Bronchial epithelial cell (primary cell): ENCODE results near the gene TMEM51. TPM values are rescaled to one million over a fixed set of nuclear protein-coding genes. Genes with fewer than 3 reads are reported as not detected.

Source experiments
- DNase-seq: peaks from one replicate; pipeline ENCODE4 v3.0.0-alpha.2; 2010; ENCODE audit warnings: low read depth
- FAIRE-seq: peaks from 2 replicates; lab custom pipeline; 2011; peaks lifted over from hg19 to GRCh38; lab: Jason Lieb, UNC
- H3K27me3 ChIP-seq: 2 replicates; pipeline ENCODE4 v1.5.1; 2011; ENCODE audit warnings: low read length; ENCODE audit not compliant: control insufficient read depth, insufficient read depth
- H3K36me3 ChIP-seq: 2 replicates; pipeline ENCODE4 v1.5.1; 2011; ENCODE audit warnings: low read length; ENCODE audit not compliant: control insufficient read depth, insufficient read depth
- H3K4me3 ChIP-seq: 2 replicates; pipeline ENCODE4 v1.5.1; 2011; ENCODE audit warnings: mild to moderate bottlenecking, low read depth, low read length, control low read depth
- total RNA-seq: library from RNA; depleted of rRNA; stranded (reverse); fragments of >200 nt; gene quantifications from 2 replicates; pipeline ENCODE4 v1.2.1, GENCODE V29; 2014
- TF ChIP-seq, protein P1 (sequence below): IDR thresholded peaks from 2 replicates; pipeline ENCODE4 v1.5.1; 2011; ENCODE audit warnings: mild to moderate bottlenecking, moderate library complexity, low read length, control low read depth, inconsistent platforms; ENCODE audit not compliant: insufficient read depth, severe bottlenecking

The TMEM51 gene
- total RNA-seq, 1 donor from 2014 or later: 5.3 TPM

DNA sequence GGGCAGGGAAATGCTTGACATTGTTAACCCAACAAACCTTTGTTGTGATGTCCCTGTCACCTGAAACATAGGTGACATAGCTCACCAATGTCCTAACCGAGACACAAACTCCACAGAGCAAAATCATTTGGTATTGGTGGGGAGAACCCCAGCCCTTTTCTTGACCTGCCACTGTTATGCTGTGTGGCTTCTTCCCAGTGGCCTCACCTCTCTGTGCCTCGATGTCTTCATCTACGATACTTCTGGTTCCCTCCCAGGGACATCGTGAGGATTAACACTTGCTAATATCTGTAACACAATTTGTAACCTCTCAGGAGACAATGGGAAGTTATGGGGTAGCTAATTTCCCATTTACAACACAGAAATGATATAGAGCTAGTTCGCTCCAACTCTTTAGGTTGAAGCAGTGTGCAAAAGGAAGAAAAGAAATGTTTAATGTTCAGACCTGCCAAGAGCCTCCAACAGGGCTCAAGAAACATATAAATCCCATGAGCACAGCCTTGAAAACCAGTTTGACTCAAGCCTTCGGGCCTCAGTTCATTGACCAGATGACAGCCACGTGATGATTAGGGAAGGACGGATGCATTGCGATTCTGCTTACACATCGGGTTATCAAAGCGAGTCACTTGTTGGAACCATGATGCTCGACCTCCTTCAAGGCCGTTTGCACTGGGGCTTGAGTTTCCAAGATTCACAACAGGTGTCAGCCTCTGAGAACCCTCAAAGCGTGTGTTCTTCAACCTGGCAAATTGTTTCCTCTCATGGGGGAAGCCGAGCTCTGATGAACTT, 37.8 kb upstream of the TMEM51 start:
- Histone ChIP-seq H3K4me3 (no peak overlapping the region), H3K27me3 (no peaks in the 10 kb centered on the region), H3K36me3 (no peaks in the 10 kb centered on the region)
- DNase-seq (no peak), FAIRE-seq (peak; percentile 18)
- TF ChIP-seq, protein P1, sequence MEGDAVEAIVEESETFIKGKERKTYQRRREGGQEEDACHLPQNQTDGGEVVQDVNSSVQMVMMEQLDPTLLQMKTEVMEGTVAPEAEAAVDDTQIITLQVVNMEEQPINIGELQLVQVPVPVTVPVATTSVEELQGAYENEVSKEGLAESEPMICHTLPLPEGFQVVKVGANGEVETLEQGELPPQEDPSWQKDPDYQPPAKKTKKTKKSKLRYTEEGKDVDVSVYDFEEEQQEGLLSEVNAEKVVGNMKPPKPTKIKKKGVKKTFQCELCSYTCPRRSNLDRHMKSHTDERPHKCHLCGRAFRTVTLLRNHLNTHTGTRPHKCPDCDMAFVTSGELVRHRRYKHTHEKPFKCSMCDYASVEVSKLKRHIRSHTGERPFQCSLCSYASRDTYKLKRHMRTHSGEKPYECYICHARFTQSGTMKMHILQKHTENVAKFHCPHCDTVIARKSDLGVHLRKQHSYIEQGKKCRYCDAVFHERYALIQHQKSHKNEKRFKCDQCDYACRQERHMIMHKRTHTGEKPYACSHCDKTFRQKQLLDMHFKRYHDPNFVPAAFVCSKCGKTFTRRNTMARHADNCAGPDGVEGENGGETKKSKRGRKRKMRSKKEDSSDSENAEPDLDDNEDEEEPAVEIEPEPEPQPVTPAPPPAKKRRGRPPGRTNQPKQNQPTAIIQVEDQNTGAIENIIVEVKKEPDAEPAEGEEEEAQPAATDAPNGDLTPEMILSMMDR: no peak

DNA sequence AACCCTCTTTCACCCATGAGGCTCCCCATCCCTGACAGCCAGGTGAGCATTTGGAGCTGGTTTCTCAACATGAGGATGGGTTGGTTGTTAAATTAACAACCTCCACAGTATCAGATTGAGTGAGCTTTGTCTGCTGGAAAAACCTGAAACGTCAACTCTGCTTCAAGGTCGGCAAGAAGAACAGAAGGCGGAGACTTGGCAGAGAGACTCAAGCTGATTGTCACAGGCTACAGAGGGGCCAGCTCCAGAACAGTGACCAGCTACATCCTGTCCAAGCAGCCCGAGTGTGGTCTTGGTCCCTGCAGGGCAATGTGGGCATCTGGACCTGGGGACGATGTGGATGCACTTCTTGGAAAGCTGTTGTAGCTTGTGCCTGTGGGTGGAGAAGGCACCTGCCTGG, 36.6 kb upstream of the TMEM51 start:
- Histone ChIP-seq H3K4me3 (no peak overlapping the region), H3K36me3 (no peaks in the 10 kb centered on the region), H3K27me3 (no peaks in the 10 kb centered on the region)
- FAIRE-seq (no peak), DNase-seq (no peak)
- TF ChIP-seq, protein P1: no peak

DNA sequence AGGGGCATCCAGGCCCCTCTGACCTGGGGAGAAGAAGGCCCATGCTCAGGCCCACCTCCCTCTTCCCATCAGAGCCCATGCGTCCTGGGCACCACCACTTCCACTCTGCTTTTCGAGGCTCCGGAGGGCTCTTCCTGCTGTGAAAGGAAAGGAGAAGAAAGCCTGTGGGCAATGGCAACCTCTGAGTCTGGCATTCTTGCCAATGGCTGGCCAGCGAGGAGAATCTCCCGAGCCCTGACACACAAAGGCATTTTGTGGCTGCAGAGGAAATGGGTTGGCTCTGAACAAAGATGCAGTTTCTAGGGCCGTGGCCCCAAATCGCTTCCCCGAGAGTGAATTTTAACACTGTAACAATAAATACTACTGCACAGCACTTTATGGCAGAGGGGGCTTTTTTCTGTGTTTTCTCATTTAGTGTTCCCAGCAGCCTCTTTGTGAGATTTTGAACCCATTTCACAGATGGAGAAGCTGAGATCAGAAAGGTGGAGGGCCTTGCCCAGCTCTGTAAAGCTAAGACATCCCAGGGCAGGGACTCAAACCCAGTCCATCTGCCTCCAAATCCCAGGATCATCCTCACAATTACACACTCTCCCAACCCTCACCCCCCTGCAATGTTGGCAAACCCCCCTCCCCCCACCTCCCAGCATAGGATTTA, 35.7 kb upstream of the TMEM51 start:
- FAIRE-seq (no peak), DNase-seq (no peak)
- Histone ChIP-seq H3K27me3 (no peaks in the 10 kb centered on the region), H3K36me3 (no peaks in the 10 kb centered on the region), H3K4me3 (no peak overlapping the region)
- TF ChIP-seq, protein P1: no peak

DNA sequence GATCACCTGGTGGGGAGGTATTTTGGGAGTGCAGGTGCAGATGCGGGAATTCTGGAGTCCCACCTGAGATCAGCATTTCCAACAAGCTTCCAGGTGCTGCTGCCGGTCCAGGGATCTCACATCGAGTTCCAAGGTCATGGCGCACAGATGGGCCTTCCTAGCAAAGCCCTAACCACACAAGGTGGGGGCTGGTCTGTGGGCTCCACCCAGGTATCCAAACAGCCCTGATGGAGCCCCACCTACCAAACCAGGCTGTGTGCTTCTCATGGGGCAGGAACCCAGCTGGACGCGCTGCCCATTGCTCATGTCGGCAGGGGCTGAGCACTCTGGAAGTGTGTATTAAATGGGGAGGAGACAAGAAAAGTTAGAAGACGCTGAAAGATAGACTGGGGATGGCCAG, 35.0 kb upstream of the TMEM51 start:
- Histone ChIP-seq H3K36me3 (no peaks in the 10 kb centered on the region), H3K4me3 (no peak overlapping the region), H3K27me3 (no peaks in the 10 kb centered on the region)
- TF ChIP-seq, protein P1: no peak
- FAIRE-seq: no peak
- DNase-seq: no peak

DNA sequence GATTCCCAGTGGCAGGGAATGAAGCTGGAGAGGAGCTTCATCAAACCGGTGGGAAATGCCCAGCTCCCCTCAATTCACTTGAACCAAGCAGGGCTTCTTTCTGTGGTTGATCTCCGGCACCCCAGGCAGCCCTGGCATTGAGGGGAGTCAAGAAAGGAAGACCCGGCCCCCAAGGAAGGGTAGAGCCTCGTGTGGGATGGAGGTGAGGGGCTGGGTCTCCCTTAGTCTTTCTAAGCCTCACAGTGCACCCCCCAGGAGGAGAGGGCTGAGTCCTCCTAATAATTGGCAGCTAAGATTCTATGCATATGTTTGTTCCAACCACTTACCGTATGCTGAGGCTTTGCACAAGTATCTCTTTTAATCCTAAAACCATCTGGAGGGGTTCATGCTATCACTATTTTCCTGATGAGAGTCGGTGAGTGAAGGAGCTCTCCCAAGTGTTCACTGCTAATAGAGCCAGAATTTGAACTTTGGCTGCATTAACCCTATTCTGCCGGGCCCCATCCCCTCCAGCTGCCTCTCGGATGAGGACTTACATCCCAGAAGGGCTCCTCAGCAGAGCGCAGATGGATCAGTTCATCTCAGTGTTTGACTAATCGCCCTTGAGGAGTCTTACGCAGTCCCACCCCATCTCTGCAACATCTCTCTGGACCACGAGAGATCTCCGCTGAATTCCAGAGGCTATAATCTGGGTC, 33.1 kb upstream of the TMEM51 start:
- no peak for FAIRE-seq
- Histone ChIP-seq H3K4me3 (no peak overlapping the region), H3K36me3 (no peaks in the 10 kb centered on the region), H3K27me3 (no peaks in the 10 kb centered on the region)
- TF ChIP-seq, protein P1: no peak
- no peak for DNase-seq
